Activated CD8-positive, alpha-beta memory T cell treated with anti-CD3 and anti-CD28 coated beads for 36 hours (primary cell): ENCODE data around the gene RECQL5. TPM values are rescaled to one million over a fixed set of nuclear protein-coding genes. Genes with fewer than 3 reads are reported as not detected.

Source experiments
- CTCF ChIA-PET: fragments of 350-600 bp; sonication (Branson Sonifier 250); formaldehyde crosslinking; loops from one replicate; lab custom pipeline; 2021; ENCODE audit warnings: antibody characterized with exemption; lab: Charles Lee
- POLR2A ChIA-PET: fragments of 350-600 bp; sonication (Branson Sonifier 250); formaldehyde crosslinking; loops from one replicate; lab custom pipeline; 2021; ENCODE audit warnings: antibody characterized with exemption; lab: Charles Lee
- total RNA-seq, 2 experiments: library from RNA; stranded (reverse); gene quantifications; one replicate each; pipeline ENCODE4 v1.2.3, GENCODE V29; 2021

The RECQL5 gene
- total RNA-seq, 2 experiments from 2014 or later: 27.6 to 29.5 TPM

DNA sequence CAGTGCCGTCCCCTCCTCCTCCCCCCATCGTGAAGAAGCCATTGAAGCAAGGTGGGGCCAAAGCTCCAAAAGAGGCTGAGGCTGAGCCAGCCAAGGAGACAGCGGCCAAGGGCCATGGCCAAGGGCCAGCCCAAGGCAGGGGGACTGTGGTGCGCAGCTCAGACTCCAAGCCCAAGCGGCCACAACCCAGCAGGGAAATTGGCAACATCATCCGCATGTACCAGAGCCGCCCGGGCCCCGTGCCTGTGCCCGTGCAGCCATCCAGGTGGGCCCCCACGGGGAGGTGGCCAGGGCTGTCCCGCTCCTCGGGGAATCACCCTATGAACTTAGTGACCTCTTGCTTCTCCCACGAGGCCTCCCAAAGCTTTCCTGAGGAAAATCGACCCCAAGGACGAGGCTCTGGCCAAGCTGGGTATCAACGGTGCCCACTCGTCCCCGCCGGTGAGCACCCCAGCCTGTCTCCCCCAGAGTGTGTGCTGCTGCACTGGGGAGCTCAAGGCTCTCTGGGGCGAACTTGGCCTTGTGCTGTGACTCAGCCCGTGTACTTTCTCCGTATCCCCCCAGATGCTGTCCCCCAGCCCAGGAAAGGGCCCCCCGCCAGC is 50.3 kb downstream of the RECQL5 start:
- POLR2A ChIA-PET: no interaction called here

GRCh38 chr17:75615301-75615700 is 51.7 kb downstream of the RECQL5 start:
- POLR2A ChIA-PET: no interaction called here

More for the DNA sequence above, 50.3 kb downstream of the RECQL5 start:
- CTCF ChIA-PET: interaction anchor here (0.9 to 2.2 kb wide), 4 partner anchors 8 to 17 kb away, joined by 3 to 12 read pairs (median 3); partner anchors contain the start of gene SMIM5

DNA sequence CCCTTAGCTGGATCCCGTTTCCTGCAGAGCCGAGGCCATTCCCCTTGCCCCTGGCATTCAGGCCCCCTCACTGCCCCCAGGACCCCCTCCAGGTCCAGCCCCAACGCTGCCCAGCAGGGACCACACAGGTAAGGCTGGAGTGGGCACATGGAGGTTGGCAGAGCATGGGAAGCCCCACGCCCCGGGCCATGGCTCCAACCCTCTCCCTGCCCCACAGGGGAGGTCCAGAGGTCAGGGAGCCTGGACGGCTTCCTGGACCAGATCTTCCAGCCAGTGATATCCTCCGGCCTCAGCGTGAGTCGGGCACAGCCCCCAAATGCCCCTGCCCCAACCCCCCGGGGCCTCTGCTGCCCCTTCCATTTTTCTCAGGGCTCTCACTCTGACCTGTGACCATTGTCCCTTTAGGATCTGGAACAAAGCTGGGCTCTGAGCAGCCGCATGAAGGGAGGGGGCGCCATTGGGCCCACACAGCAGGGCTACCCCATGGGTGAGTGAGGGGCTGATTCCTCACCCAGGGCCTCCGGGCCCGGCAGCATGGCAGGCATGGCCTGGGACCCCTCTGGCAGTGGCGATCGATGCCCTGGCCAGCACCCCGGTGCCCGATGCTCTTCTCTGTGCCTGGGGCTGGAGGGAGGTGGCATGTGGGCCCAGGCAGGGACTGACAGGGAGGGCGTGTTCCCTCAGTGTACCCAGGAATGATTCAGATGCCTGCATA is 52.2 kb downstream of the RECQL5 start:
- ChIA-PET POLR2A (no interaction called here), CTCF (interaction anchor here (0.5 to 1.4 kb wide), 3 partner anchors 13 to 135 kb away, joined by 3 read pairs; partner anchors contain the start of gene SMIM5)

More at GRCh38 chr17:75615301-75615700, 51.7 kb downstream of the RECQL5 start:
- CTCF ChIA-PET: interaction anchor here (0.9 to 1.4 kb wide), 2 partner anchors 10 to 14 kb away, joined by 3 to 4 read pairs; no protein-coding TSS in a partner anchor

DNA sequence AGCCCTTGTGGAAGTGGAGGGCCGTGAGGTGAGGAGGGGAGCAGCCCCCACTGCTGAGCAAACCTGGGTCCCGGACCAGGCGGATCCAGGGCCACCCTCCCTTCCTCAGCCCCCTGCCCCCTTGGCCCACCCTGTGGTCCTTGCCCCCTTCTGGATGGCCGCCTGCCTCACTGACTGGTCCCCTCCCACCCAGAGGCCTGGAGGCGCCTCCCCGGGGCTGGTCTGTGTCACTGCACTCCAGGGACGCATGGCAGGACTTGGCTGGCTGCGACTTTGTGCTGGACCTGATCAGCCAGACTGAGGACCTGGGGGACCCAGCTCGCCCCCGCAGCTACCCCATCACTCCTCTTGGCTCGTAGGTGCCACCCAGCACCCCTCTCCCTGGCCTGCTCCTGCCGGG is 52.9 kb downstream of the RECQL5 start:
- CTCF ChIA-PET: interaction anchor here (0.5 to 1.0 kb wide), 2 partner anchors 19 to 136 kb away, joined by 3 read pairs; partner anchors contain the start of gene SMIM5
- POLR2A ChIA-PET: no interaction called here

DNA sequence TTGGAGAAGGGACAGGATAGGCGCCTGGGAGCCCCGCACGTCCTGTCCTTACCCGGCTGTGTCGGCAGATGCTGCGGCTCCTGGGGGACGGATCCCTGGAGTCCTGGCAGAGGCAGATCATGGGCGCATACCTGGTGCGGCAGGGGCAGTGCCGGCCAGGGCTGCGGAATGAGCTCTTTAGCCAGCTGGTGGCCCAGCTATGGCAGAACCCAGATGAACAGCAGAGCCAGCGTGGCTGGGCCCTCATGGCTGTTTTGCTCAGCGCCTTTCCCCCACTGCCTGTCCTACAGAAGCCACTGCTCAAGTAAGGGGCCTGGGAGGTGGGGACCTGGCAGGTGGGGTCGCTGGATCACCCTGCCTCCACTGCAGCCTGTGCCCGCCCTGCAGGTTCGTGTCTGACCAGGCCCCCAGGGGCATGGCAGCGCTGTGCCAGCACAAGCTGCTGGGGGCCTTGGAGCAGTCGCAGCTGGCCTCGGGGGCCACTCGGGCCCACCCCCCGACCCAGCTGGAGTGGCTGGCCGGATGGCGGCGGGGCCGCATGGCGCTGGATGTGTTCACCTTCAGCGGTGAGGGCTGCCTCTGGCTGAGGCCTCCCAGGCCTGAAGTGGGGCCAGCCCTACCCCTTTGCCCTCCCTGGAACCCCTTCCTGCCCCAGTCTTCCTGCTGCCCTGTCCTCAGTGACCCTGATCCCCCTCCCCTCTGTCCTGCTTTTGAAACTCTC is 53.9 kb downstream of the RECQL5 start:
- ChIA-PET CTCF (interaction anchor here (1.0 to 1.7 kb wide), 2 partner anchors 12 to 20 kb away, joined by 3 to 4 read pairs; partner anchors contain the start of gene SMIM5), POLR2A (no interaction called here)

GRCh38 chr17:75611851-75612429 is 55.0 kb downstream of the RECQL5 start:
- CTCF ChIA-PET: interaction anchor here (0.7 to 1.7 kb wide), 4 partner anchors 11 to 21 kb away, joined by 3 to 6 read pairs (median 4); partner anchors contain the start of gene SMIM5
- POLR2A ChIA-PET: no interaction called here

DNA sequence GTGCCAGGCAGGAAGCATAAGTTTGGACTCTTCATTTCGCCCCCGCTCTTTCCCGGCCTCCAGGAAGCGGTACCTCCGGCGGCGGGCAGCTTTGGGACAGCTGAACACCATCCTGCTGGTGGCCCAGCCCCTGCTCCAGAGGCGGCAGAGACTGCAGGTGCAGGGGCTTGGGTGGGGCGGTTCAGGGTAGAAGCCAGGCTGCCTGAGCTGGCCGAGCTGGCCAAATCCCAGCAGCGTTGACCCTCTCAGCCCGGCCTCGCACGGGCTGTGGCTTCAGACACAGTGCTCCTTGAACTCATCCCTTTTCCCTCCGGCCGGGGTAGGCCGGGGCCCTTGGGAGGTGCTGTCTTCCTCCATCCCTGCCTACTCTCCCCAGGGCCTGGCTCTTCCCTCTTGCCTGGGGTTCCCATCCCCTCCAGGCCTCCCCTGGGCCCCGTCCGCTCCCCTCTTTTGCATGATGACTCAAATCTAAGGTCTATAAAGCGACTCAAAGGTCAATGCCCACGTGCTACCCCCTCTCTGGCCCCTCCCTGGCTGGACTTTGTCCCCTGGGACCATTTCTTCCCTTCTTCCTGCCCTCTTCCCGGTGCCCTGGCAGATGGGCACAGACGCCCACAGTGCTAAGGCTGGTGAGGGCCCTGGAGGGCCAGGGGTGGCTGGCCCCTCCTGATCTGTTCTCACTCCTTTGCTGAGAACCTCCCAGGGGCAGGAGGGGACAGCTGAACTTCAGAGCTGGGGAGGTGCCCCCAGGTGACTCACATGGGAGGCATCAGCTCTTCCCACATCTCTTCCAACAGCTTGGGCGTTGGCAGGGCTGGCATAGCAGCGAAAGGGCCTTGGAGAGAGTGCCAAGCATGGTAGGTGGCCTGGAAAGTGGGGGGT is 56.6 kb downstream of the RECQL5 start:
- ChIA-PET POLR2A (interaction anchor here (0.6 kb wide), 1 partner anchor 14 kb away, joined by 3 read pairs; no protein-coding TSS in a partner anchor), CTCF (no interaction called here)

DNA sequence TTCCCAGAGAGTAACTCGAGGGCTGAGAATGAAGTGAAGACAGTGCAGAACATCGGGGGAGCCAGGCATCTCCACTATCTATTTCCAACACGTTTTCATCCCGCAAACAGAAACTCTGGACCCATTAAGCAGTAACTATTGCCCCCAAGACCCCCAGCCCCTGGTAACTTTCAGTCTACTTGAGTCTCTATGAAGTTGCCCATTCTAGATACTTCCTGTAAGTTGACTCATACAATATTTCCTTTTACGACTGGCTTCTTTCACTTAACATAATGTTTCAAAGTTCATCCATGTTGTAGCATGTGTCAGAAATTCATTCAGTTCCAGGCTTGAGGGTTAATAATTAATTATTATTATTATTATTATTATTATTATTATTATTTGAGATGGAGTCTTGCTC is 59.9 kb downstream of the RECQL5 start:
- ChIA-PET POLR2A (no interaction called here), CTCF (no interaction called here)

DNA sequence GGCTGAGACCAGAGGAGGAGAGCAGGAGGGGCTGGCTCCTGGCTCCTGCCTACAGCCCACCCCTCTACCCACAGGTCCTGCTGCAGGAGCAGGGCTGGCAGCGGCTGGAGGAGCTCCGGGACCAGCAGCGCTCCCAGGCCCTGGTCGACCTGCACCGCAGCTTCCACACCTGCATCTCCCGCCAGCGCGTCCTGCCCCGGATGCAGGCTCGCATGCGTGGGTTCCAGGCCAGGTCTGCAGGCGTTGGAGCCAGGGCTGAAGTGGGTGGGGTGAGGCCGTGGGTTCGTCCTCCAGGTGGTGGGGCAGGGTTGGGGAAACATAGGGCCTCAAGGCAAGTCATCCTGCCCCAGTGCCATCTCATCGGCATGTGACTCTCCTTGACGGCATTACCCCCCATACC is 61.2 kb downstream of the RECQL5 start:
- ChIA-PET POLR2A (no interaction called here), CTCF (interaction anchor here (1.0 kb wide), 1 partner anchor 27 kb away, joined by 3 read pairs; no protein-coding TSS in a partner anchor)

DNA sequence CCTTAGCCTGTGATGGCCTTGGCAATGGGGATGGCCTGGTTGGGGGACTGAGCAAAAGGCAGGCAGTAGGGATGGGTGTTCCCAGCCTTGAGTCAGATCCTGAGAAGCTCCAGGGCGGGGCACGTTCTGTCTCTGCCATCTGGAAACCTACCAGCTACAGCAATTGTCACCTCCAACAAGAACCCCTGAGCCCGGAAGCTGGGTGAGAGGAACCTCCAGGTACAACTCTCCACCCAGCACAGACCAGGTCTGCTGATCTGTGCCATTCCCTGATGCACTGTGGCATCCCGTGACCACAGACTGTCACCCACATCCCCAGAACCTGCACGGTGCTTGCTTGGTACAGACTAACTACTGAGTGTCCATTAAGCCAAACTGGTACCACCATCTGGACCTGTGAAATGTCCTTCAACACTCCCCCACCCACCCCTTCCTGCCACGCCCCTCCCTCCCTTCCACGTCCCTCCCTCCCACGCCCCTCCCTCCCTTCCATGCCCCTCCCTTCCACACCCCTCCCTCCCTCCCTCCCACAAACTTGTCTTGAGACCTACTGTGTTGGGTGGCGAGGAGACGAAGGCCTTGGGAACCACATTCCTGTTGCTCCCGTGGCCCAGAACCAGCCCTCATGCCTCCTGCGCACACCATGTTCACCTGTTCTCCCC is 62.8 kb downstream of the RECQL5 start:
- POLR2A ChIA-PET: no interaction called here
- CTCF ChIA-PET: interaction anchor here (0.7 kb wide), 1 partner anchor 182 kb away, joined by 3 read pairs; no protein-coding TSS in a partner anchor

DNA sequence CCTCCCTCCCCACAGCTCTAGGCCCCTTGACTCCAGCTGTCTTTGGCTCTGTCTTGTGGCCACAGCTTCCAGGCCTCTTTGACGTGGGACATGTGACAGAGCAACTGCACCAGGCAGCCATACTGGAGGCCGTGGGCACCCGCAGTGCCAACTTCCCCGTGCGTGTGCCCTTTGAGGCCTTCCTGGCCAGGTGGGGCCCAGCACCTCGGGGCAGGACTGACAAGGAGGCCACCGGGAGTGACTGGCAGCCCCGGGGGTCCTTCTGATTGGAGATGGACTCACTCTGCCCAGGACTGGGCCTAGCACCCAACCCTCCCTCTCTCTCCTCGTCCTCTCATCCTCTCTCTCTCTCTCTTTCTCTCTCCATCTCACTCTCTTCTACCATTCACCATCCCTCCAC is 63.8 kb downstream of the RECQL5 start:
- CTCF ChIA-PET: interaction anchor here (2.2 to 2.4 kb wide), 2 partner anchors 47 to 147 kb away, joined by 5 to 7 read pairs; no protein-coding TSS in a partner anchor
- POLR2A ChIA-PET: no interaction called here

DNA sequence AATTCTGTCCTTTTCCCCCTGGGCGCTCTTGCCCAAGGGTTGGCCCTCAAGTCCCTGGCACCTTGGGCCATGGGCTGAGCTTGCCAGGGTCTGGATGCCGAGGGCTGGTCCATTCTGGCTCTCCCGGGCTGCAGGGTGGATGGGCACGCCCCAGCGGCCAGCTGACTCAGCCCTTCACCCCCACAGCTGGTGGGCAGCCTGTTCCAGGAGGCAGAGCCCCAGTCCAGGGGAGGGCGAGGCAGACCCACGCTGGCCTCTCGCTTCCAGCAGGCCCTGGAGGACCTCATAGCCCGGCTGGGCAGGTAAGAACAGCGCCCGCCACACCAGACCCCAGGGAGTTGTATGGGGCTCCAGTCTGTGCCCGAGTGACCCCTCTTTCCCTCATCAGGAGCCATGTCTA is 64.3 kb downstream of the RECQL5 start:
- POLR2A ChIA-PET: no interaction called here
- CTCF ChIA-PET: interaction anchor here (1.3 to 2.4 kb wide), 5 partner anchors 11 to 147 kb away, joined by 3 to 14 read pairs (median 6); partner anchors contain the start of gene SMIM5

DNA sequence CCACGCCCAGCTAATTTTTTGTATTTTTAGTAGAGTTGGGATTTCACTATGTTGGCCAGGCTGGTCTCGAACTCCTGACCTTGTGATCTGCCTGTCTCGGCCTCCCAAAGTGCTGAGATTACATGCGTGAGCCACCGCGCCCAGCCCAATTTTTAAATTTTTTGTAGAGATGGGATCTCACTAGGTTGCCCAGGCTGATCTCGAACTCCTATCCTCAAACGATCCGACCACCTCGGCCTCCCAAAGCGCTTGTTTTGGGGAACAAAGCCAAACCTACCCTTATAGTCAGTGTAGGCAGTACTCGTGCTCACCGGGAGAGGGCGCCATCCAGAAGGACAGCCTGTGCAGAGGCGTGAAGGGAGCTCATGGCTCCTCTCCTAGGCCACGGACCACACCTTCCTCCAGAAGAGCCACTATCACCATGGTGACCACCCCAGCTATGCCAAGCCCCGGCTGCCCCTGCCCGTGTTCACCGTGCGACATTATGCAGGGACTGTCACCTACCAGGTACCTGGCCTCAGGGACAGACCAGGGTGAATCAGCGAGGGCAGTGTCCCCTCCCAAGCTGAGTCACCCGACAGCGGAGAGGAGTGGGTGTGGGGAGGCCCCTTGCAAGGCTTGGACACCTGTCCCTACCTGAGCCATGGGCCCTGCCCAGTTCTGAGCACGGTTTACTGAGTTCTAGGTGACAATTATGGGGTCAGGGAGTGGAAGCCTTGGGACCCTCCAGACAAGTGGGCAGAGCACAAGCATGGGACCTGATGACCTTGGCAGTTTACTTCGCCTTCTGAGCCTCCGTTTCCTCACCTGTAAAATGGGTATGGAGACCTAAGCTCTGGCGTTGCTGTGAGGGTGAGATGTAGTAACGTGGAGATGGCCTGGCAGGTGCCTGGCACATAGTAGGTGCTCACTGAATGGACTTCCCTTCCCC is 65.6 kb downstream of the RECQL5 start:
- POLR2A ChIA-PET: no interaction called here
- CTCF ChIA-PET: interaction anchor here (0.6 to 2.4 kb wide), 22 partner anchors 8 to 152 kb away, joined by 3 to 14 read pairs (median 4); partner anchors contain the start of genes MYO15B and SMIM5

- POLR2A ChIA-PET: no interaction called here
- CTCF ChIA-PET: interaction anchor here (0.6 to 1.7 kb wide), 3 partner anchors 18 to 367 kb away, joined by 3 to 8 read pairs (median 3); partner anchors contain the start of gene SMIM5
Measured at GRCh38 chr17:75596320-75597087, 70.5 kb downstream of the RECQL5 start.

GRCh38 chr17:75595920-75596313 is 71.0 kb downstream of the RECQL5 start:
- ChIA-PET CTCF (interaction anchor here (1.2 kb wide), 1 partner anchor 17 kb away, joined by 3 read pairs; no protein-coding TSS in a partner anchor), POLR2A (no interaction called here)
